CD4-positive, alpha-beta T cell (primary cell): ENCODE results near the gene CYB5D1. TPM values are rescaled to one million over a fixed set of nuclear protein-coding genes. Genes with fewer than 3 reads are reported as not detected.
A peak's percentile ranks its signal among the peaks of the same experiment; 100 is the strongest.
"Not testable (repeated sequence)": the region's sequence is repeated elsewhere in the genome, so short reads cannot be mapped to it uniquely, and the experiment has no call there.

Experiments used
- ATAC-seq: fragments of 200-7000 bp; cut with Tn5 transposase; one replicate; pipeline ENCODE4 v1.10.0; 2022; ENCODE audit warnings: mild to moderate bottlenecking; ENCODE audit not compliant: poor library complexity
- CTCF ChIA-PET: fragments of 350-600 bp; sonication (Branson Sonifier 250); formaldehyde crosslinking; loops from one replicate; lab custom pipeline; 2021; ENCODE audit warnings: antibody characterized with exemption, inconsistent platforms; lab: Charles Lee
- POLR2A ChIA-PET: fragments of 350-600 bp; sonication (Branson Sonifier 250); formaldehyde crosslinking; loops from one replicate; lab custom pipeline; 2021; ENCODE audit warnings: antibody characterized with exemption, inconsistent platforms; lab: Charles Lee
- DNase-seq, 14 experiments: peaks; one replicate each; pipeline ENCODE4 v3.0.0-alpha.2; 2013 to 2020; ENCODE audit warnings: mixed read lengths in 2 of 14
- H3K27ac ChIP-seq, 2 donors: one replicate each; pipeline versions ENCODE4 v1.5.1 to v1.7.0; 2013; ENCODE audit warnings: low read length in 2 of 2, low read depth in 1 of 2, mild to moderate bottlenecking in 1 of 2
- H3K27me3 ChIP-seq, 2 experiments: 1 replicate in 1 of 2; 2 replicates in 1 of 2; pipeline versions ENCODE4 v1.6.1 to v1.7.0; 2013; ENCODE audit warnings: low read length in 2 of 2, control low read depth in 1 of 2, mild to moderate bottlenecking in 1 of 2, moderate library complexity in 1 of 2; ENCODE audit not compliant: insufficient read depth in 2 of 2, control insufficient read depth in 1 of 2
- H3K36me3 ChIP-seq: one replicate; pipeline ENCODE4 v1.6.1; 2013; ENCODE audit warnings: low read length, control low read depth; ENCODE audit not compliant: insufficient read depth
- H3K4me1 ChIP-seq: one replicate; pipeline ENCODE4 v1.6.1; 2013; ENCODE audit warnings: low read length, control low read depth; ENCODE audit not compliant: insufficient read depth
- H3K4me3 ChIP-seq: one replicate; pipeline ENCODE4 v1.5.1; 2013; ENCODE audit warnings: mild to moderate bottlenecking, low read length, moderate library complexity
- H3K9me3 ChIP-seq, 2 experiments: 1 replicate in 1 of 2; 2 replicates in 1 of 2; pipeline versions ENCODE4 v1.6.1 to v1.7.0; 2013; ENCODE audit warnings: low read length in 2 of 2, mild to moderate bottlenecking in 2 of 2, control low read depth in 1 of 2, moderate library complexity in 1 of 2; ENCODE audit not compliant: control insufficient read depth in 1 of 2, insufficient read depth in 1 of 2
- H3K27ac Mint-ChIP-seq: one replicate; pipeline ENCODE4 v1.8.0; 2020; ENCODE audit warnings: mixed read lengths
- H3K27me3 Mint-ChIP-seq: one replicate; pipeline ENCODE4 v1.8.0; 2021; ENCODE audit warnings: mixed read lengths
- H3K36me3 Mint-ChIP-seq: one replicate; pipeline ENCODE4 v1.8.0; 2021; ENCODE audit warnings: low read depth, mixed read lengths
- H3K4me1 Mint-ChIP-seq: one replicate; pipeline ENCODE4 v1.8.0; 2021; ENCODE audit warnings: low read depth, mixed read lengths
- H3K4me3 Mint-ChIP-seq: one replicate; pipeline ENCODE4 v1.8.0; 2020; ENCODE audit warnings: mild to moderate bottlenecking, mixed read lengths
- H3K9me3 Mint-ChIP-seq: one replicate; pipeline ENCODE4 v1.8.0; 2020; ENCODE audit warnings: mixed read lengths
- CTCF ChIP-seq: fragments of 200-600 bp; IDR thresholded peaks from one replicate; pipeline ENCODE4 v1.8.0; 2022; ENCODE audit warnings: antibody characterized with exemption, mild to moderate bottlenecking
- intact Hi-C, 2 experiments: fragments of 100-400 bp; cut with DNase I in 1 of 2; cut with micrococcal nuclease in 1 of 2; formaldehyde crosslinking; loops; one replicate each; pipeline versions ENCODE4 v1.15.1 to v1.9.0; 2023 to 2025; cut with DNase I, micrococcal nuclease
- polyA plus RNA-seq, 2 donors: library from polyadenylated mRNA; unstranded; fragments of 120-200 nt; gene quantifications; one replicate each; pipeline ENCODE4 v1.2.1, GENCODE V29; 2013
- total RNA-seq, 174 experiments: library from RNA in 2 of 174; stranded (reverse) in 2 of 174; gene quantifications; one replicate each; pipeline ENCODE4 v1.2.3 and lab custom pipeline; 2021 to 2026

CYB5D1 gene
- 1 to 10 TPM; 8.7 TPM for total RNA-seq
- 6.6 TPM for polyA plus RNA-seq (2013, experiment 1 of 2)
- polyA plus RNA-seq (2013, experiment 2 of 2) = 6.7 TPM
- 0.94 to 17.1 (median 3.4) reads per million in 172 experiments for total RNA-seq (lab: John Stamatoyannopoulos, UW)

- Mint-ChIP-seq H3K9me3 (no peaks in the 10 kb centered on the region), H3K36me3 (peaks cover 22% of the 10 kb centered on the region), H3K4me3 (no peak within 1 kb of the TSS), H3K27me3 (no peaks in the 10 kb centered on the region), H3K4me1 (peaks cover 5% of the 10 kb centered on the region), H3K27ac (no peak within 1 kb of the TSS)
- H3K9me3 ChIP-seq = no peaks in the 10 kb centered on the region
- DNase-seq = peak; percentile 79 to 94 (median 86)
- peak within 1 kb of the TSS; percentile 74 for H3K4me3 ChIP-seq
- peak within 1 kb of the TSS; percentile 84 to 96 for H3K27ac ChIP-seq
- ChIA-PET POLR2A (interaction anchor here (0.6 to 2.6 kb wide), 30 partner anchors 10 to 437 kb away, joined by 3 to 79 read pairs (median 4); partner anchors contain the start of genes CNTROB, CTC1, FXR2 and KDM6B), CTCF (interaction anchor here (0.8 to 7.9 kb wide), 12 partner anchors 13 to 171 kb away, joined by 3 to 48 read pairs (median 4); partner anchors contain the start of genes KDM6B and TP53)
- no peaks in the 10 kb centered on the region for H3K27me3 ChIP-seq
- peak; percentile 52 for ATAC-seq
- intact Hi-C loops = loop anchor here (1.0 to 10.0 kb wide), 5 partner anchors 15 to 823 kb away; partner anchors contain the start of genes NEURL4 (in 1 of the 2) and SLC16A13 (in 1 of the 2)
- peaks cover 35% of the 10 kb centered on the region for H3K4me1 ChIP-seq
- peaks cover 10% of the 10 kb centered on the region for H3K36me3 ChIP-seq
- no peak for TF ChIP-seq CTCF
Observed at GRCh38 chr17:7857713-7858521, at the start of gene CYB5D1. CYB5D1 (plus strand) TSS chr17:7858003; CDS start chr17:7858135, 132 bp downstream.

- H3K4me3 Mint-ChIP-seq = no peak overlapping the region
- no peak overlapping the region for H3K27ac Mint-ChIP-seq
- H3K4me1 ChIP-seq = no peaks in the 10 kb centered on the region
- DNase-seq (no peak), ATAC-seq (no peak)
- TF ChIP-seq CTCF = no peak
- H3K4me3 ChIP-seq = no peak overlapping the region
- H3K36me3 Mint-ChIP-seq = no peaks in the 10 kb centered on the region
- H3K27ac ChIP-seq = no peak overlapping the region
- H3K27me3 Mint-ChIP-seq = peaks cover 20% of the 10 kb centered on the region
- H3K9me3 Mint-ChIP-seq = no peaks in the 10 kb centered on the region
- peaks cover 10% of the 10 kb centered on the region for H3K4me1 Mint-ChIP-seq
- ChIA-PET CTCF (no interaction called here), POLR2A (no interaction called here)
- no peaks in the 10 kb centered on the region for H3K9me3 ChIP-seq
- intact Hi-C loops = no loop called here
- no peaks in the 10 kb centered on the region for H3K27me3 ChIP-seq
- H3K36me3 ChIP-seq = no peaks in the 10 kb centered on the region
Observed at GRCh38 chr17:7809086-7809790, 48.6 kb upstream of the CYB5D1 start.

GRCh38 chr17:7809791-7810343 lies 47.9 kb upstream of the CYB5D1 start:
- H3K4me3 ChIP-seq, H3K4me1 ChIP-seq, H3K27me3 ChIP-seq, ATAC-seq, CTCF ChIA-PET, H3K9me3 Mint-ChIP-seq, H3K9me3 ChIP-seq, POLR2A ChIA-PET, H3K36me3 Mint-ChIP-seq, DNase-seq, H3K27ac ChIP-seq, H3K4me3 Mint-ChIP-seq, H3K4me1 Mint-ChIP-seq, H3K27ac Mint-ChIP-seq, H3K36me3 ChIP-seq: not testable (repeated sequence)
- H3K27me3 Mint-ChIP-seq = peaks cover 17% of the 10 kb centered on the region
- intact Hi-C loops = loop anchor here in 1 of 2 experiments (10.0 kb wide), 1 partner anchor 65 kb away; no protein-coding TSS in a partner anchor
